H9 (cell line): ENCODE results near the gene PDX1. TPM values are rescaled to one million over a fixed set of nuclear protein-coding genes. Genes with fewer than 3 reads are reported as not detected.

Experiments used
- DNase-seq: peaks from one replicate; pipeline ENCODE4 v3.0.0-alpha.2; 2017
- H2AFZ ChIP-seq: one replicate; pipeline ENCODE4 v1.6.1; 2013; ENCODE audit warnings: mild to moderate bottlenecking, low read length, control low read depth, moderate library complexity
- H2AK5ac ChIP-seq: 2 replicates; pipeline ENCODE4 v1.6.1; 2013; ENCODE audit warnings: low read length, control low read depth, mixed read lengths; ENCODE audit not compliant: insufficient read length
- H2BK120ac ChIP-seq: one replicate; pipeline ENCODE4 v1.6.1; 2013; ENCODE audit warnings: low read depth, mild to moderate bottlenecking, low read length, control low read depth, inconsistent platforms; ENCODE audit not compliant: poor library complexity, severe bottlenecking
- H2BK12ac ChIP-seq: 2 replicates; pipeline ENCODE4 v1.6.1; 2013; ENCODE audit warnings: low read length, control low read depth, mixed read lengths, low read depth; ENCODE audit not compliant: insufficient read length
- H2BK15ac ChIP-seq: 2 replicates; pipeline ENCODE4 v1.6.1; 2013; ENCODE audit warnings: low read depth, low read length, control low read depth
- H2BK20ac ChIP-seq: one replicate; pipeline ENCODE4 v1.6.1; 2013; ENCODE audit warnings: low read depth, mild to moderate bottlenecking, low read length, control low read depth, inconsistent platforms; ENCODE audit not compliant: poor library complexity, severe bottlenecking
- H2BK5ac ChIP-seq: 2 replicates; pipeline ENCODE4 v1.6.1; 2013; ENCODE audit warnings: low read length, control low read depth, mixed read lengths; ENCODE audit not compliant: insufficient read length
- H3K14ac ChIP-seq: 2 replicates; pipeline ENCODE4 v1.6.1; 2013; ENCODE audit warnings: low read length, control low read depth; ENCODE audit not compliant: insufficient read depth
- H3K18ac ChIP-seq: 2 replicates; pipeline ENCODE4 v1.6.1; 2013; ENCODE audit warnings: low read depth, mild to moderate bottlenecking, mixed read lengths, low read length, control low read depth; ENCODE audit not compliant: insufficient read length
- H3K23ac ChIP-seq: 2 replicates; pipeline ENCODE4 v1.6.1; 2013; ENCODE audit warnings: low read length, control low read depth, mixed read lengths, low read depth; ENCODE audit not compliant: insufficient read length
- H3K23me2 ChIP-seq: 2 replicates; pipeline ENCODE4 v1.6.1; 2013; ENCODE audit warnings: low read depth, mild to moderate bottlenecking, mixed read lengths, low read length, control low read depth; ENCODE audit not compliant: insufficient read length, poor library complexity, severe bottlenecking
- H3K27ac ChIP-seq: 2 replicates; pipeline ENCODE4 v1.5.1; 2013; ENCODE audit warnings: low read length, control low read depth, mixed read lengths, low read depth; ENCODE audit not compliant: insufficient read length
- H3K27me3 ChIP-seq: 2 replicates; pipeline ENCODE4 v1.6.1; 2013; ENCODE audit warnings: low read length, control low read depth, inconsistent platforms; ENCODE audit not compliant: insufficient read depth
- H3K4ac ChIP-seq: 2 replicates; pipeline ENCODE4 v1.6.1; 2013; ENCODE audit warnings: low read depth, mild to moderate bottlenecking, control low read depth, inconsistent platforms, low read length, moderate library complexity
- H3K4me1 ChIP-seq: 2 replicates; pipeline ENCODE4 v1.6.1; 2013; ENCODE audit warnings: low read length, control low read depth, inconsistent platforms; ENCODE audit not compliant: insufficient read depth
- H3K4me2 ChIP-seq: 2 replicates; pipeline ENCODE4 v1.6.1; 2013; ENCODE audit warnings: low read length, control low read depth, mixed read lengths; ENCODE audit not compliant: insufficient read length, insufficient read depth
- H3K56ac ChIP-seq: 2 replicates; pipeline ENCODE4 v1.6.1; 2013; ENCODE audit warnings: low read depth, mild to moderate bottlenecking, mixed read lengths, low read length, control low read depth; ENCODE audit not compliant: insufficient read length
- H3K79me1 ChIP-seq: 2 replicates; pipeline ENCODE4 v1.6.1; 2013; ENCODE audit warnings: low read depth, mild to moderate bottlenecking, moderate library complexity, low read length, control low read depth, inconsistent platforms; ENCODE audit not compliant: insufficient read depth, poor library complexity, severe bottlenecking
- H3K79me2 ChIP-seq: 2 replicates; pipeline ENCODE4 v1.6.1; 2013; ENCODE audit warnings: low read length, control low read depth, inconsistent platforms; ENCODE audit not compliant: insufficient read depth
- H3K9ac ChIP-seq: 2 replicates; pipeline ENCODE4 v1.6.1; 2013; ENCODE audit warnings: low read length, control low read depth, mixed read lengths; ENCODE audit not compliant: insufficient read length; ENCODE audit errors: extremely low read depth
- H3K9me3 ChIP-seq: one replicate; pipeline ENCODE4 v1.6.1; 2013; ENCODE audit warnings: low read depth, low read length, inconsistent platforms; ENCODE audit not compliant: control insufficient read depth
- H3T11ph ChIP-seq: one replicate; pipeline ENCODE4 v1.6.1; 2013; ENCODE audit warnings: mild to moderate bottlenecking, low read length, control low read depth, inconsistent platforms
- H4K20me1 ChIP-seq: one replicate; pipeline ENCODE4 v1.6.1; 2013; ENCODE audit not compliant: control insufficient read depth, insufficient read length, insufficient read depth
- H4K5ac ChIP-seq: 2 replicates; pipeline ENCODE4 v1.6.1; 2013; ENCODE audit warnings: low read depth, mild to moderate bottlenecking, mixed read lengths, low read length, control low read depth; ENCODE audit not compliant: insufficient read length
- H4K8ac ChIP-seq: replicated peaks from 2 replicates; pipeline ENCODE4 v1.6.1; 2013; ENCODE audit warnings: low read length, control low read depth, mixed read lengths, low read depth; ENCODE audit not compliant: insufficient read length
- H4K91ac ChIP-seq: 2 replicates; pipeline ENCODE4 v1.6.1; 2013; ENCODE audit warnings: low read depth, mild to moderate bottlenecking, moderate library complexity, mixed read lengths, low read length, control low read depth; ENCODE audit not compliant: insufficient read length
- H3K27ac Mint-ChIP-seq, 3 experiments: 2 replicates in 2 of 3; 3 replicates in 1 of 3; pipeline ENCODE4 v1.8.0; 2020 to 2021; ENCODE audit warnings: mixed read lengths in 3 of 3, mild to moderate bottlenecking in 1 of 3, moderate library complexity in 1 of 3
- H3K27me3 Mint-ChIP-seq: 2 replicates; pipeline ENCODE4 v1.8.0; 2021; ENCODE audit warnings: low read depth, mild to moderate bottlenecking, moderate library complexity, mixed read lengths
- H3K36me3 Mint-ChIP-seq, 3 experiments: 2 replicates in 2 of 3; 3 replicates in 1 of 3; pipeline ENCODE4 v1.8.0; 2020 to 2021; ENCODE audit warnings: low read depth in 3 of 3, mixed read lengths in 3 of 3; ENCODE audit not compliant: insufficient read depth in 1 of 3
- H3K4me1 Mint-ChIP-seq, 2 experiments: 2 replicates each; pipeline ENCODE4 v1.8.0; 2020; ENCODE audit warnings: mixed read lengths in 2 of 2
- H3K4me3 Mint-ChIP-seq, 2 experiments: 2 replicates in 1 of 2; 3 replicates in 1 of 2; pipeline ENCODE4 v1.8.0; 2020 to 2021; ENCODE audit warnings: mild to moderate bottlenecking in 2 of 2, mixed read lengths in 2 of 2, moderate library complexity in 1 of 2
- H3K9me3 Mint-ChIP-seq, 2 experiments: 2 replicates in 1 of 2; 3 replicates in 1 of 2; pipeline ENCODE4 v1.8.0; 2020; ENCODE audit warnings: mild to moderate bottlenecking in 2 of 2, mixed read lengths in 2 of 2, moderate library complexity in 1 of 2
- CTCF ChIP-seq: fragments of 200-600 bp; sonication (generic); conservative IDR thresholded peaks from 3 replicates; pipeline ENCODE4 v1.8.0; 2021; ENCODE audit warnings: antibody characterized with exemption, mild to moderate bottlenecking
- WGBS: extraction: QIAGEN DNeasy Blood & Tissue Kit; methylation state at CpG from one replicate; pipeline ENCODE4 v1.1.7; 2013; ENCODE audit warnings: missing lambda C conversion rate, low lambda C conversion rate, mixed read lengths; ENCODE audit not compliant: insufficient read length; ENCODE audit errors: extremely low coverage; 5-methylcytosine and 5-hydroxymethylcytosine counted together
- total RNA-seq: library from RNA; stranded (reverse); gene quantifications from 2 replicates; pipeline ENCODE4 v1.2.1, GENCODE V29; 2021

The PDX1 gene
- total RNA-seq, 1 experiment from 2014 or later, result not detected

GRCh38 chr13:27909378-27909777 is 10.4 kb upstream of the PDX1 start:
- TF ChIP-seq CTCF, result no peak
- Histone ChIP-seq H3K27me3 (peaks cover 3% of the 10 kb centered on the region; the same call in 1 of the 2 replicates), H3K27ac (no peak overlapping the region), H2BK12ac (no peak overlapping the region), H3K56ac (no peak overlapping the region), H3K23ac (no peak overlapping the region), H3K9ac (no peak overlapping the region), H2BK5ac (no peak overlapping the region), H3K9me3 (no peaks in the 10 kb centered on the region), H2AFZ (no peak overlapping the region), H3K4me1 (no peaks in the 10 kb centered on the region), H3T11ph (no peak overlapping the region), H3K79me2 (no peaks in the 10 kb centered on the region), H2BK20ac (no peak overlapping the region), H3K79me1 (no peaks in the 10 kb centered on the region), H2BK15ac (no peak overlapping the region), H3K18ac (no peak overlapping the region), H3K4ac (no peak overlapping the region), H2AK5ac (no peak overlapping the region), H3K14ac (no peak overlapping the region), H3K23me2 (no peaks in the 10 kb centered on the region), H3K4me2 (no peak overlapping the region), H4K91ac (no peak overlapping the region), H2BK120ac (no peak overlapping the region), H4K5ac (no peak overlapping the region), H4K8ac (no peak overlapping the region), H4K20me1 (no peaks in the 10 kb centered on the region)
- no peak overlapping the region for H3K4me3 Mint-ChIP-seq
- no peaks in the 10 kb centered on the region for H3K9me3 Mint-ChIP-seq
- peaks cover 0 to 4% of the 10 kb centered on the region in 2 experiments; a peak in 1 of 4 replicates for H3K4me1 Mint-ChIP-seq
- no peak for DNase-seq
- H3K27me3 Mint-ChIP-seq, result peaks cover 100% of the 10 kb centered on the region
- H3K36me3 Mint-ChIP-seq, result no peaks in the 10 kb centered on the region
- H3K27ac Mint-ChIP-seq, result no peak overlapping the region
- no CpG with 5 or more reads among the region's 4 CpGs for WGBS
